Activated CD4-positive, alpha-beta T cell treated with anti-CD3 and anti-CD28 coated beads for 36 hours (primary cell): Measurements from ENCODE around the gene LY6G5C. TPM values are rescaled to one million over a fixed set of nuclear protein-coding genes. Genes with fewer than 3 reads are reported as not detected.

ENCODE experiments used
- ATAC-seq: fragments of 200-7000 bp; cut with Tn5 transposase; one replicate; pipeline ENCODE4 v1.10.0; 2021; ENCODE audit warnings: mild to moderate bottlenecking, moderate library complexity
- CTCF ChIA-PET: fragments of 350-600 bp; sonication (Branson Sonifier 250); formaldehyde crosslinking; loops from one replicate; lab custom pipeline; 2021; ENCODE audit warnings: antibody characterized with exemption; lab: Charles Lee
- POLR2A ChIA-PET: fragments of 350-600 bp; sonication (Branson Sonifier 250); formaldehyde crosslinking; loops from one replicate; lab custom pipeline; 2021; ENCODE audit warnings: antibody characterized with exemption, inconsistent platforms; lab: Charles Lee
- DNase-seq: peaks from one replicate; pipeline ENCODE4 v3.0.0-alpha.2; 2020
- H3K27ac Mint-ChIP-seq: one replicate; pipeline ENCODE4 v1.8.0; 2021; ENCODE audit warnings: mixed read lengths
- H3K27me3 Mint-ChIP-seq: one replicate; pipeline ENCODE4 v1.8.0; 2021; ENCODE audit warnings: mixed read lengths
- H3K36me3 Mint-ChIP-seq: one replicate; pipeline ENCODE4 v1.8.0; 2021; ENCODE audit warnings: low read depth, mixed read lengths
- H3K4me1 Mint-ChIP-seq: one replicate; pipeline ENCODE4 v1.8.0; 2021; ENCODE audit warnings: mixed read lengths
- H3K4me3 Mint-ChIP-seq: one replicate; pipeline ENCODE4 v1.8.0; 2021; ENCODE audit warnings: mild to moderate bottlenecking, moderate library complexity, mixed read lengths
- H3K9me3 Mint-ChIP-seq: one replicate; pipeline ENCODE4 v1.8.0; 2021; ENCODE audit warnings: low read depth, mixed read lengths
- intact Hi-C, 2 experiments: fragments of 100-400 bp; cut with DNase I in 1 of 2; cut with micrococcal nuclease in 1 of 2; formaldehyde crosslinking; loops; one replicate each; pipeline versions ENCODE4 v1.14.2 to v1.15.1; 2022 to 2024; cut with DNase I, micrococcal nuclease
- total RNA-seq, 2 experiments: library from RNA; stranded (reverse); gene quantifications; one replicate each; pipeline ENCODE4 v1.2.3, GENCODE V29; 2021

The LY6G5C gene
- total RNA-seq, 2 experiments from 2014 or later, result 1.2 to 1.5 TPM

- POLR2A ChIA-PET, result no interaction called here
- ATAC-seq, result no peak
Measured at GRCh38 chr6:31691078-31691463, 10.2 kb upstream of the LY6G5C start.

GRCh38 chr6:31690231-31691077, 9.6 kb upstream of the LY6G5C start:
- CTCF ChIA-PET, result interaction anchor here (0.6 to 1.7 kb wide), 14 partner anchors 10 to 248 kb away, joined by 3 to 6 read pairs (median 4); partner anchors contain the start of genes LSM2, LY6G5B and TNF
- POLR2A ChIA-PET, result no interaction called here
- ATAC-seq (no peak), DNase-seq (no peak)
- H3K4me3 Mint-ChIP-seq, result no peak overlapping the region
- H3K27me3 Mint-ChIP-seq, result no peaks in the 10 kb centered on the region
- no peaks in the 10 kb centered on the region for H3K9me3 Mint-ChIP-seq
- peak overlapping the region; percentile 69 for H3K27ac Mint-ChIP-seq
- H3K36me3 Mint-ChIP-seq, result peaks cover 24% of the 10 kb centered on the region
- H3K4me1 Mint-ChIP-seq, result peaks cover 7% of the 10 kb centered on the region
- intact Hi-C loops, result no loop called here

More at GRCh38 chr6:31691078-31691463, 10.2 kb upstream of the LY6G5C start:
- H3K4me1 Mint-ChIP-seq, result peaks cover 7% of the 10 kb centered on the region
- no peak overlapping the region for H3K4me3 Mint-ChIP-seq
- H3K27ac Mint-ChIP-seq, result no peak overlapping the region
- peaks cover 25% of the 10 kb centered on the region for H3K36me3 Mint-ChIP-seq
- no peaks in the 10 kb centered on the region for H3K27me3 Mint-ChIP-seq
- intact Hi-C loops, result no loop called here
- H3K9me3 Mint-ChIP-seq, result no peaks in the 10 kb centered on the region
- DNase-seq, result no peak
- CTCF ChIA-PET, result interaction anchor here (0.6 to 1.7 kb wide), 10 partner anchors 9 to 200 kb away, joined by 3 to 6 read pairs (median 4); partner anchors contain the start of genes LSM2, LY6G5B and TNF

GRCh38 chr6:31689249-31690110, 8.6 kb upstream of the LY6G5C start:
- POLR2A ChIA-PET, result no interaction called here
- H3K4me1 Mint-ChIP-seq, result peaks cover 7% of the 10 kb centered on the region
- CTCF ChIA-PET, result interaction anchor here (0.7 to 1.6 kb wide), 6 partner anchors 11 to 173 kb away, joined by 3 to 6 read pairs (median 4); no protein-coding TSS in a partner anchor
- no peak overlapping the region for H3K27ac Mint-ChIP-seq
- no peak overlapping the region for H3K4me3 Mint-ChIP-seq
- no peaks in the 10 kb centered on the region for H3K9me3 Mint-ChIP-seq
- peaks cover 24% of the 10 kb centered on the region for H3K36me3 Mint-ChIP-seq
- intact Hi-C loops, result loop anchor here in 1 of 2 experiments (10.0 kb wide), 1 partner anchor 265 kb away; the partner anchor contains the start of genes NELFE and SKIC2
- no peak for ATAC-seq
- H3K27me3 Mint-ChIP-seq, result no peaks in the 10 kb centered on the region
- DNase-seq, result peak; percentile 35

- Mint-ChIP-seq H3K4me3 (no peak overlapping the region), H3K9me3 (no peaks in the 10 kb centered on the region), H3K27ac (no peak overlapping the region), H3K36me3 (peaks cover 17% of the 10 kb centered on the region), H3K27me3 (no peaks in the 10 kb centered on the region), H3K4me1 (peaks cover 7% of the 10 kb centered on the region)
- intact Hi-C loops, result loop anchor here in 1 of 2 experiments (10.0 kb wide), 1 partner anchor 267 kb away; the partner anchor contains the start of genes NELFE and SKIC2
- CTCF ChIA-PET, result no interaction called here
- no peak for ATAC-seq
- POLR2A ChIA-PET, result no interaction called here
- DNase-seq, result no peak
Measured at GRCh38 chr6:31687860-31688693, 7.2 kb upstream of the LY6G5C start.

GRCh38 chr6:31687321-31687720, 6.5 kb upstream of the LY6G5C start:
- ChIA-PET CTCF (no interaction called here), POLR2A (interaction anchor here (0.6 kb wide), 1 partner anchor 271 kb away, joined by 4 read pairs; the partner anchor contains the start of genes NELFE and SKIC2)
- no peak overlapping the region for H3K4me3 Mint-ChIP-seq
- ATAC-seq (no peak), DNase-seq (no peak)
- H3K27me3 Mint-ChIP-seq, result no peaks in the 10 kb centered on the region
- H3K27ac Mint-ChIP-seq, result no peak overlapping the region
- no peaks in the 10 kb centered on the region for H3K9me3 Mint-ChIP-seq
- intact Hi-C loops, result loop anchor here in 1 of 2 experiments (10.0 kb wide), 1 partner anchor 267 kb away; the partner anchor contains the start of genes NELFE and SKIC2
- H3K36me3 Mint-ChIP-seq, result peaks cover 12% of the 10 kb centered on the region
- H3K4me1 Mint-ChIP-seq, result peaks cover 7% of the 10 kb centered on the region

GRCh38 chr6:31686483-31686882, 5.6 kb upstream of the LY6G5C start:
- no peak overlapping the region for H3K4me3 Mint-ChIP-seq
- no peaks in the 10 kb centered on the region for H3K9me3 Mint-ChIP-seq
- H3K27me3 Mint-ChIP-seq, result no peaks in the 10 kb centered on the region
- ChIA-PET POLR2A (interaction anchor here (0.7 kb wide), 1 partner anchor 25 kb away, joined by 3 read pairs; no protein-coding TSS in a partner anchor), CTCF (interaction anchor here (0.6 kb wide), 1 partner anchor 146 kb away, joined by 3 read pairs; no protein-coding TSS in a partner anchor)
- no peak for ATAC-seq
- H3K36me3 Mint-ChIP-seq, result peaks cover 12% of the 10 kb centered on the region
- H3K27ac Mint-ChIP-seq, result no peak overlapping the region
- intact Hi-C loops, result loop anchor here in 1 of 2 experiments (10.0 kb wide), 1 partner anchor 268 kb away; the partner anchor contains the start of genes NELFE and SKIC2
- no peak for DNase-seq
- H3K4me1 Mint-ChIP-seq, result peaks cover 9% of the 10 kb centered on the region

- intact Hi-C loops, result loop anchor here (5.0 to 10.0 kb wide), 3 partner anchors 179 to 274 kb away; partner anchors contain the start of genes NELFE (in 2 of the 2), SKIC2 (in 2 of the 2) and NEU1 (in 1 of the 2)
- DNase-seq, result no peak
- ChIA-PET CTCF (interaction anchor here (0.6 to 1.6 kb wide), 3 partner anchors 86 to 163 kb away, joined by 3 to 5 read pairs (median 4); no protein-coding TSS in a partner anchor), POLR2A (no interaction called here)
- no peak for ATAC-seq
- no peaks in the 10 kb centered on the region for H3K9me3 Mint-ChIP-seq
- H3K27ac Mint-ChIP-seq, result no peak overlapping the region
- no peaks in the 10 kb centered on the region for H3K27me3 Mint-ChIP-seq
- H3K4me1 Mint-ChIP-seq, result peaks cover 15% of the 10 kb centered on the region
- H3K36me3 Mint-ChIP-seq, result peaks cover 8% of the 10 kb centered on the region
- H3K4me3 Mint-ChIP-seq, result no peak overlapping the region
Measured at GRCh38 chr6:31683591-31683990, 2.7 kb upstream of the LY6G5C start.

GRCh38 chr6:31681135-31681671, 336 bp upstream of the LY6G5C start:
- ATAC-seq, result peak; percentile 76
- ChIA-PET CTCF (interaction anchor here (0.7 to 1.0 kb wide), 7 partner anchors 26 to 241 kb away, joined by 3 to 4 read pairs (median 4); no protein-coding TSS in a partner anchor), POLR2A (interaction anchor here (0.5 to 0.8 kb wide), 2 partner anchors 39 to 145 kb away, joined by 3 read pairs; no protein-coding TSS in a partner anchor)
- peak overlapping the region; percentile 66 for H3K4me3 Mint-ChIP-seq
- no peaks in the 10 kb centered on the region for H3K36me3 Mint-ChIP-seq
- H3K27ac Mint-ChIP-seq, result peak overlapping the region; percentile 49
- no peaks in the 10 kb centered on the region for H3K9me3 Mint-ChIP-seq
- H3K4me1 Mint-ChIP-seq, result peaks cover 15% of the 10 kb centered on the region
- DNase-seq, result peak; percentile 72
- no peaks in the 10 kb centered on the region for H3K27me3 Mint-ChIP-seq
- intact Hi-C loops, result loop anchor here (1.0 to 10.0 kb wide), 7 partner anchors 22 to 276 kb away; partner anchors contain the start of genes NELFE (in 2 of the 2), SKIC2 (in 2 of the 2), ABHD16A (in 1 of the 2) and DDAH2 (in 1 of the 2)

GRCh38 chr6:31677955-31678354, 2.9 kb downstream of the LY6G5C start:
- CTCF ChIA-PET, result interaction anchor here (0.6 to 1.6 kb wide), 3 partner anchors 13 to 185 kb away, joined by 3 to 4 read pairs (median 3); partner anchors contain the start of gene NEU1
- ATAC-seq (no peak), DNase-seq (no peak)
- Mint-ChIP-seq H3K4me3 (no peak overlapping the region), H3K4me1 (peaks cover 15% of the 10 kb centered on the region), H3K27me3 (no peaks in the 10 kb centered on the region), H3K36me3 (peaks cover 5% of the 10 kb centered on the region), H3K27ac (no peak overlapping the region), H3K9me3 (no peaks in the 10 kb centered on the region)
- POLR2A ChIA-PET, result interaction anchor here (0.7 kb wide), 1 partner anchor 61 kb away, joined by 3 read pairs; no protein-coding TSS in a partner anchor
- intact Hi-C loops, result no loop called here
